NCI-H2196 (cell line): ENCODE data around the gene MCOLN3.

ENCODE experiments used
- DNase-seq: peaks from one replicate; lab custom pipeline; 2025; ENCODE audit not compliant: unreplicated experiment; lab: John Stamatoyannopoulos, UW

MCOLN3 gene

GRCh38 chr1:85048296-85049064 lies at the start of gene MCOLN3:
Gene MCOLN3 (minus strand): TSS chr1:85048500. CDS start chr1:85045360, 3,140 bp downstream.
- peak; percentile 56 for DNase-seq

GRCh38 chr1:85093644-85094043 lies 45.3 kb upstream of the MCOLN3 start:
- no peak for DNase-seq

- DNase-seq = no peak
These were observed 43.5 kb upstream of the MCOLN3 start for GRCh38 chr1:85091671-85092280.

- DNase-seq = no peak
These were observed 41.9 kb upstream of the MCOLN3 start for GRCh38 chr1:85090225-85090624.

- no peak for DNase-seq
These were observed 40.9 kb upstream of the MCOLN3 start for GRCh38 chr1:85089203-85089602.

- no peak for DNase-seq
These were observed 40.1 kb upstream of the MCOLN3 start for GRCh38 chr1:85088408-85088784.

- DNase-seq = no peak
These were observed 39.5 kb upstream of the MCOLN3 start for GRCh38 chr1:85087659-85088407.

GRCh38 chr1:85085417-85085816 lies 37.1 kb upstream of the MCOLN3 start:
- no peak for DNase-seq

GRCh38 chr1:85078903-85079302 lies 30.6 kb upstream of the MCOLN3 start:
- no peak for DNase-seq

- no peak for DNase-seq
These were observed 26.2 kb upstream of the MCOLN3 start for GRCh38 chr1:85074365-85074964.

GRCh38 chr1:85070972-85071492 lies 22.7 kb upstream of the MCOLN3 start:
- no peak for DNase-seq

- no peak for DNase-seq
These were observed 20.5 kb upstream of the MCOLN3 start for GRCh38 chr1:85068846-85069245.

GRCh38 chr1:85065550-85065949 lies 17.2 kb upstream of the MCOLN3 start:
- no peak for DNase-seq

GRCh38 chr1:85062425-85063026 lies 14.2 kb upstream of the MCOLN3 start:
- no peak for DNase-seq

GRCh38 chr1:85061711-85062424 lies 13.6 kb upstream of the MCOLN3 start:
- peak; percentile 65 for DNase-seq

GRCh38 chr1:85060038-85060437 lies 11.7 kb upstream of the MCOLN3 start:
- DNase-seq = no peak

- DNase-seq = no peak
These were observed 11.3 kb upstream of the MCOLN3 start for GRCh38 chr1:85059563-85059962.

- DNase-seq = no peak
These were observed 10.5 kb upstream of the MCOLN3 start for GRCh38 chr1:85058786-85059185.

GRCh38 chr1:85058311-85058710 lies 10.0 kb upstream of the MCOLN3 start:
- no peak for DNase-seq

- DNase-seq = no peak
These were observed 6.4 kb upstream of the MCOLN3 start for GRCh38 chr1:85054664-85055063.
